Measurements from ENCODE around the gene SPATA13. TPM values are rescaled to one million over a fixed set of nuclear protein-coding genes. Genes with fewer than 3 reads are reported as not detected.

The SPATA13 gene
- total and polyA plus RNA-seq, 4 experiments from 2014 or later: 43.2 to 110 (median 93.4) TPM

DNA sequence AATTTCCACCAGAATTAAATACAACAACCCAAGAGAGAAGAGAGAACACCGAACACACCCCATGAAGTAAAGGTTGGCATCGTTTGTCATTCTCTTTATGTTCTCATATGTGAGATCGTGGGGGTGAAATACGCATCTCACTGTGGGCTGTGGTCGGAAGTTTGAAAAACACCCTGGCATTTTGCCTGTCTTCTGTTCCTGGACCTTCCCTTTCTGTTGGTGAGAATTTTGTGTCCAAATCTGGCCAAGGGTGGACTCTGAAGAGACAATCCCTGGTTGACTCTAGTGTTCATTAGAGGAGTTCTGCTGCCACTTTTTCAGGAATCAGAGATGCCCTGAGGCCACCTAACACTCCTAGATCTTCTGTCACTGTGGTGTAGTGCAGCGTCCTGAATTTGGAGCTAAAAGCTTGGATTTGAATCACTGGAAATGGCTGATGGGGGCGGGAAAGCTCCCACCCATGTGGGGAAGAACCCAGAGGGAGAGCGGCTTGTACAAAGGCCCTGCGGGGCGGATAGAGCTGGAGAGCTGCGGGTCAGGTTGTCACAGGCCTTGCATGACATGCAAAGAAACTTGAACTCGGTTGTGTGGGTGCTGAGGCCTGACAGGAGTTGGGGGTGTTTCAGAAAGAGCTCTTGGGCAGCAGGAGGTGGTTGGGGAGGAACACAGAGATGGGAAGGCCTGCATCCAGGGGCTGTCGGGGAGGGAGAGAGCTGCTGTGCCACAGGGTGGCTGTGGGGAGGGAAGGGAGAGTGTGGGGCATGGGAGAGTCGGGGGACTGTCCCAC is 11.1 kb upstream of the SPATA13 start:
- ChIA-PET POLR2A (ENCODE audit: partially characterized antibody) (no interaction called here), CTCF (ENCODE audit: partially characterized antibody) (no interaction called here)
- Mint-ChIP-seq H3K27me3 (peaks cover 5 to 9% of the 10 kb centered on the region in 2 donors), H3K36me3 (no peaks in the 10 kb centered on the region), H3K9me3 (no peaks in the 10 kb centered on the region), H3K27ac (peak overlapping the region in 1 of 7 donors; percentile 81), H3K4me1 (no peaks in the 10 kb centered on the region), H3K4me3 (no peak overlapping the region)
- no peaks in the 10 kb centered on the region for H3K4me1 ChIP-seq (ENCODE audit: insufficient read depth, low read length)
- no peaks in the 10 kb centered on the region for H3K27me3 ChIP-seq (ENCODE audit: insufficient read depth, low read length)
- intact Hi-C loops (cut with micrococcal nuclease): no loop called here
- no peak overlapping the region for H3K4me3 ChIP-seq (ENCODE audit: low read length in 2 of 2)
- H3K36me3 ChIP-seq (ENCODE audit: insufficient read depth, low read length): no peaks in the 10 kb centered on the region
- no peaks in the 10 kb centered on the region for H3K9me3 ChIP-seq (ENCODE audit: control insufficient read depth in 1 of 2, low read length in 2 of 2)
- DNase-seq: no peak
- no peak overlapping the region for H3K27ac ChIP-seq (ENCODE audit: low read depth, low read length)

- H3K4me3 ChIP-seq (ENCODE audit: low read length in 2 of 2): no peak overlapping the region
- no peak overlapping the region for H3K27ac ChIP-seq (ENCODE audit: low read depth, low read length)
- no peak overlapping the region for H3K4me3 Mint-ChIP-seq
- no peaks in the 10 kb centered on the region for H3K36me3 Mint-ChIP-seq
- intact Hi-C loops (cut with micrococcal nuclease): no loop called here
- no peaks in the 10 kb centered on the region for H3K9me3 ChIP-seq (ENCODE audit: control insufficient read depth in 1 of 2, low read length in 2 of 2)
- peaks cover 3 to 9% of the 10 kb centered on the region in 2 donors for H3K27me3 Mint-ChIP-seq
- H3K36me3 ChIP-seq (ENCODE audit: insufficient read depth, low read length): no peaks in the 10 kb centered on the region
- no peak for DNase-seq
- ChIA-PET CTCF (ENCODE audit: partially characterized antibody) (no interaction called here), POLR2A (ENCODE audit: partially characterized antibody) (no interaction called here)
- H3K27ac Mint-ChIP-seq: no peak overlapping the region
- no peaks in the 10 kb centered on the region for H3K4me1 ChIP-seq (ENCODE audit: insufficient read depth, low read length)
- H3K27me3 ChIP-seq (ENCODE audit: insufficient read depth, low read length): no peaks in the 10 kb centered on the region
- H3K9me3 Mint-ChIP-seq: no peaks in the 10 kb centered on the region
- H3K4me1 Mint-ChIP-seq: no peaks in the 10 kb centered on the region
These were observed 9.9 kb upstream of the SPATA13 start for GRCh38 chr13:24150572-24150971.

GRCh38 chr13:24151864-24152263 is 8.7 kb upstream of the SPATA13 start:
- POLR2A ChIA-PET (ENCODE audit: partially characterized antibody): interaction anchor here (1.0 kb wide), 1 partner anchor 8 kb away, joined by 3 read pairs; the partner anchor contains the start of gene SPATA13
- intact Hi-C loops (cut with micrococcal nuclease): no loop called here
- CTCF ChIA-PET (ENCODE audit: partially characterized antibody): interaction anchor here (1.0 kb wide), 1 partner anchor 12 kb away, joined by 3 read pairs; no protein-coding TSS in a partner anchor
- Histone ChIP-seq H3K9me3 (ENCODE audit: control insufficient read depth in 1 of 2, low read length in 2 of 2) (no peaks in the 10 kb centered on the region), H3K4me3 (ENCODE audit: low read length in 2 of 2) (no peak overlapping the region), H3K36me3 (ENCODE audit: insufficient read depth, low read length) (no peaks in the 10 kb centered on the region), H3K4me1 (ENCODE audit: insufficient read depth, low read length) (no peaks in the 10 kb centered on the region), H3K27ac (ENCODE audit: low read depth, low read length) (no peak overlapping the region), H3K27me3 (ENCODE audit: insufficient read depth, low read length) (no peaks in the 10 kb centered on the region)
- Mint-ChIP-seq H3K9me3 (no peaks in the 10 kb centered on the region), H3K27ac (no peak overlapping the region), H3K4me1 (no peaks in the 10 kb centered on the region), H3K36me3 (no peaks in the 10 kb centered on the region), H3K4me3 (no peak overlapping the region), H3K27me3 (peaks cover 2 to 9% of the 10 kb centered on the region in 2 donors)
- no peak for DNase-seq

GRCh38 chr13:24152292-24153214 is 8.0 kb upstream of the SPATA13 start:
- Histone ChIP-seq H3K27ac (ENCODE audit: low read depth, low read length) (no peak overlapping the region), H3K4me1 (ENCODE audit: insufficient read depth, low read length) (no peaks in the 10 kb centered on the region), H3K36me3 (ENCODE audit: insufficient read depth, low read length) (no peaks in the 10 kb centered on the region), H3K27me3 (ENCODE audit: insufficient read depth, low read length) (no peaks in the 10 kb centered on the region), H3K4me3 (ENCODE audit: low read length in 2 of 2) (no peak overlapping the region), H3K9me3 (ENCODE audit: control insufficient read depth in 1 of 2, low read length in 2 of 2) (no peaks in the 10 kb centered on the region)
- Mint-ChIP-seq H3K27me3 (peaks cover 2 to 9% of the 10 kb centered on the region in 2 donors), H3K36me3 (no peaks in the 10 kb centered on the region), H3K9me3 (no peaks in the 10 kb centered on the region), H3K4me3 (no peak overlapping the region), H3K4me1 (no peaks in the 10 kb centered on the region), H3K27ac (no peak overlapping the region)
- intact Hi-C loops (cut with micrococcal nuclease): no loop called here
- POLR2A ChIA-PET (ENCODE audit: partially characterized antibody): no interaction called here
- DNase-seq: no peak
- CTCF ChIA-PET (ENCODE audit: partially characterized antibody): no interaction called here

GRCh38 chr13:24153347-24153746 is 7.2 kb upstream of the SPATA13 start:
- Mint-ChIP-seq H3K27me3 (peaks cover 2 to 9% of the 10 kb centered on the region in 2 donors), H3K9me3 (no peaks in the 10 kb centered on the region), H3K36me3 (no peaks in the 10 kb centered on the region), H3K27ac (no peak overlapping the region), H3K4me3 (no peak overlapping the region), H3K4me1 (no peaks in the 10 kb centered on the region)
- no peak for DNase-seq
- no peaks in the 10 kb centered on the region for H3K27me3 ChIP-seq (ENCODE audit: insufficient read depth, low read length)
- ChIA-PET POLR2A (ENCODE audit: partially characterized antibody) (no interaction called here), CTCF (ENCODE audit: partially characterized antibody) (no interaction called here)
- H3K27ac ChIP-seq (ENCODE audit: low read depth, low read length): no peak overlapping the region
- intact Hi-C loops (cut with micrococcal nuclease): no loop called here
- no peaks in the 10 kb centered on the region for H3K36me3 ChIP-seq (ENCODE audit: insufficient read depth, low read length)
- H3K9me3 ChIP-seq (ENCODE audit: control insufficient read depth in 1 of 2, low read length in 2 of 2): no peaks in the 10 kb centered on the region
- no peak overlapping the region for H3K4me3 ChIP-seq (ENCODE audit: low read length in 2 of 2)
- no peaks in the 10 kb centered on the region for H3K4me1 ChIP-seq (ENCODE audit: insufficient read depth, low read length)

DNA sequence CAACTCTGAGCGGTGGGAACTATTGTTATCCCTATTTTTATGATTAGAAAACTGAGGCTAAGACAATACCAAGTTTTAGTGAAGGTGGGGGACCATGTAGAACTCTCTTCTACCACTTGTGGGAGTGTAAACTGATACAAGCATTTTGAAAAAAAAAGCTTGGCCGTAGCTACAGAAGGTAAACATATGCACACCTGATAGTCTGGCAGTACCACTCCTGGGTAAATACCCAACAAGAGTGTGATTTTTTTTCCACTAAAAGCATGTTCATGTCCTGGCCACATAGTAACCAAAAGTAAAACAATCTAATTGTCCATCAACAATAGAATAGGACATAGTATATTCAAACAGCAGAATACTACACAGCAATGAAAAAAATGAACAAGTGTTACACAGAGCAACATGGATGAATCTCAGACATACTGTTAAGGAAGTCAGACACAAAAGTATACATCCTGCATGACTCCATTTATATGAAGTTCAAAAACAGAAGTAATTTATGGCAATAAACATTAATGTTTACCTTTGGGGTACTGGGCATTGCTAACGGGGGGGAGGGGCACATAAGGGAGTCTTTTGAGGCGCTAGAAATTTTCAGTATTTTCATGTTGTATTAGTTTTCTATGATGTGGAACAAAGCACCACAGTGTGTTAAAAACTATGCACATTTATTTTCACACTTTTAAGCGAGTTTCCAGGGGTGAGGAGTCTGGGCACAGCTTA is 6.4 kb upstream of the SPATA13 start:
- Histone ChIP-seq H3K27me3 (ENCODE audit: insufficient read depth, low read length) (no peaks in the 10 kb centered on the region), H3K4me1 (ENCODE audit: insufficient read depth, low read length) (no peaks in the 10 kb centered on the region), H3K27ac (ENCODE audit: low read depth, low read length) (no peak overlapping the region), H3K4me3 (ENCODE audit: low read length in 2 of 2) (no peak overlapping the region), H3K36me3 (ENCODE audit: insufficient read depth, low read length) (no peaks in the 10 kb centered on the region), H3K9me3 (ENCODE audit: control insufficient read depth in 1 of 2, low read length in 2 of 2) (no peaks in the 10 kb centered on the region)
- intact Hi-C loops (cut with micrococcal nuclease): no loop called here
- CTCF ChIA-PET (ENCODE audit: partially characterized antibody): no interaction called here
- Mint-ChIP-seq H3K36me3 (no peaks in the 10 kb centered on the region), H3K4me1 (no peaks in the 10 kb centered on the region), H3K27me3 (peaks cover 2 to 7% of the 10 kb centered on the region in 2 donors), H3K27ac (no peak overlapping the region), H3K9me3 (no peaks in the 10 kb centered on the region), H3K4me3 (no peak overlapping the region)
- no peak for DNase-seq
- POLR2A ChIA-PET (ENCODE audit: partially characterized antibody): no interaction called here

DNA sequence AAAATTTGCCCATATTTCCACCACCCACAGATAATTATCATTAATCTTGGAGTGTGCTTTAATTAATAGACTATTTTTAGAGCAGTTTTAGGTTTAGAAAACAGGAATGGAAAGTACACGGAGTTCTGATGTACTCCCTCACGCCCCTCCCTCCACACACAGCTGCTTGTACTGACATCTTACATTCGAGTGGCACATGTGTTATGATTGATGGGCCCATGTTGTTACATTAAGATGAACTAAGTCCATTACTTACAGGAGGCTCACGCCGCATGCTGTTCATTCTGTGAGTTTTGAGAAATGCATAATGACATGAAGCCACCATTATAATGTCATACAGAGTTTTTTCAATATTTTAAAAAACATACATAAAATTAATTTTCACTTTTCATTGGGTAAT is 1.2 kb upstream of the SPATA13 start:
- intact Hi-C loops (cut with micrococcal nuclease): no loop called here
- peaks cover 19% of the 10 kb centered on the region for H3K4me1 ChIP-seq (ENCODE audit: insufficient read depth, low read length)
- no peaks in the 10 kb centered on the region for H3K9me3 ChIP-seq (ENCODE audit: control insufficient read depth in 1 of 2, low read length in 2 of 2)
- no peak for DNase-seq
- ChIA-PET CTCF (ENCODE audit: partially characterized antibody) (no interaction called here), POLR2A (ENCODE audit: partially characterized antibody) (interaction anchor here (1.2 kb wide), 1 partner anchor 115 kb away, joined by 3 read pairs; no protein-coding TSS in a partner anchor)
- H3K4me3 Mint-ChIP-seq: no peak overlapping the region
- peaks cover 0 to 2% of the 10 kb centered on the region in 2 donors for H3K27me3 Mint-ChIP-seq
- no peaks in the 10 kb centered on the region for H3K36me3 Mint-ChIP-seq
- H3K36me3 ChIP-seq (ENCODE audit: insufficient read depth, low read length): no peaks in the 10 kb centered on the region
- H3K27me3 ChIP-seq (ENCODE audit: insufficient read depth, low read length): no peaks in the 10 kb centered on the region
- no peak overlapping the region for H3K4me3 ChIP-seq (ENCODE audit: low read length in 2 of 2)
- peaks cover 9 to 16% (median 12%) of the 10 kb centered on the region in 4 donors for H3K4me1 Mint-ChIP-seq
- no peak overlapping the region for H3K27ac ChIP-seq (ENCODE audit: low read depth, low read length)
- H3K27ac Mint-ChIP-seq: no peak overlapping the region
- H3K9me3 Mint-ChIP-seq: no peaks in the 10 kb centered on the region

Measured in CD4-positive, alpha-beta memory T cell (primary cell).